ENCODE measurements around the gene ATP6V1C2.

DNA sequence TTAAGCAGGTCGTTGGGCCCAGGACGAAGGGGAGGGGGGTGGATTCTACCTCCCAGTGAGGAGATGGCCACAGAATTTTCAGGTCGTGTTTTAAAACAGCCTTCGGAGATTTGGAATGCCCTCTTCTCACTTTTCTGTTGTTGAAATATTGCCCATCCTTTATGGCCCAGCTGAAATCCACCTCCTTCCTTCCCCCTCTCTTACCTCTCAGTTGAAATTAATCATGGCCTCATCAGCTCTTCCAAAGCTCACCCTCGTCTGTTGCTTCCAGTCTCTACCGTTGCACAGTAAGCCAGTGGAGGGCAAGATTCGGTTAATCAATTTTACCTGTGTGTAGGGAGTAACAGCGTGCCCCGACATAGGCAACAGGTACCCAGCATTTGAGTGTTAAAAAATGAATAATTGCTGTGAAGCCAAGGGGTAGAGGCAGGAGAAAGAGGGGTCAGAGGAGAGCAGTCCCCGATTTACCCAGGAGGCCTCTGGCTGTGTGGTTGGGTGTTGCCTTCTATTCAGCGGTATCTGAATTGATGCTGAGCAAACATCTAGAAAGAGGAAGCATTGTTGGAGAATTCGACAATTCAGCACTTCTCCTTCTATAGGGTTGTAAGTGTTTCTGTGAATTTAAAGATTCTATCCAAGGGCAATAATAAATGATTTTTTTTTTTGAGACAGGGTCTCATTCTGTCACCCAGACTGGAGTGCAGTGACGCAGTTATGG, 99.7 kb downstream of the ATP6V1C2 start:
- TF ChIP-seq ZNF140 (tag by site-specific recombination; IDR thresholded peaks at IDR 0.05), result no peak
- no peak for TF ChIP-seq MZF1 (tag by site-specific recombination; IDR thresholded peaks at IDR 0.05; ENCODE audit: borderline replicate concordance)
- TF ChIP-seq ZNF24 (tag by site-specific recombination; IDR thresholded peaks at IDR 0.05), result no peak

All from HEK293 (cell line).